Left lung (tissue), 10 donors: ENCODE data around the gene ASIC1. TPM values are rescaled to one million over a fixed set of nuclear protein-coding genes. Genes with fewer than 3 reads are reported as not detected.

ENCODE experiments used
- ATAC-seq: fragments of 200-7000 bp; cut with Tn5 transposase; one replicate; pipeline ENCODE4 v1.9.1; 2020; ENCODE audit warnings: moderate library complexity
- DNase-seq, 4 donors: peaks; one replicate each; pipeline ENCODE4 v3.0.0-alpha.2; 2013 to 2020
- H3K27ac ChIP-seq, 2 donors: fragments of 200-600 bp; sonication (generic) in 1 of 2; one replicate each; pipeline versions ENCODE4 v1.5.0 to v1.8.0; 2020 to 2021
- H3K27me3 ChIP-seq, 2 donors: fragments of 200-600 bp; sonication (generic) in 1 of 2; one replicate each; pipeline versions ENCODE4 v1.5.0 to v1.8.0; 2020 to 2021
- H3K36me3 ChIP-seq, 2 donors: fragments of 200-600 bp; sonication (generic) in 1 of 2; one replicate each; pipeline versions ENCODE4 v1.5.0 to v1.8.0; 2020 to 2021
- H3K4me1 ChIP-seq, 2 donors: fragments of 200-600 bp; one replicate each; pipeline ENCODE4 v1.8.0; 2021
- H3K4me3 ChIP-seq, 2 donors: fragments of 200-600 bp; sonication (generic) in 1 of 2; one replicate each; pipeline versions ENCODE4 v1.5.0 to v1.8.0; 2020 to 2021; ENCODE audit warnings: mild to moderate bottlenecking in 1 of 2
- H3K9me3 ChIP-seq, 2 donors: fragments of 200-600 bp; sonication (generic) in 1 of 2; one replicate each; pipeline versions ENCODE4 v1.5.0 to v1.8.0; 2020 to 2021
- CTCF ChIP-seq, 2 donors: fragments of 200-600 bp; sonication (generic) in 1 of 2; IDR thresholded peaks; one replicate each; pipeline versions ENCODE4 v1.5.0 to v1.8.0; 2021; ENCODE audit warnings: antibody characterized with exemption in 2 of 2
- intact Hi-C, 2 donors: fragments of 100-400 bp; cut with DNase I; formaldehyde crosslinking; loops; one replicate each; pipeline versions ENCODE4 v1.11.2 to v1.14.2; 2022
- polyA plus RNA-seq, 6 donors: library from polyadenylated mRNA; unstranded; fragments of 120-200 nt; gene quantifications; one replicate each; pipeline ENCODE4 v1.2.1, GENCODE V29; 2013; ENCODE audit not compliant: insufficient read length in 6 of 6
- total RNA-seq, 2 donors: library from RNA; stranded (reverse); fragmentation: NEBNext Ultra II Directional; extraction: Animal tissue kit (Norgen Biotek cat#: 25700); gene quantifications; one replicate each; pipeline ENCODE4 v1.2.1, GENCODE V29; 2021
- donor health status: DM: no; HTN: yes; CAD: no.
- donor health status: DM: no; HTN: no; CAD: no.

ASIC1 gene
- total and polyA plus RNA-seq, 8 donors, result 2.1 to 15.4 (median 8.7) TPM

GRCh38 chr12:50041062-50041860 is 16.1 kb upstream of the ASIC1 start:
- ATAC-seq, result no peak
- DNase-seq, result no peak
- TF ChIP-seq CTCF (IDR thresholded peaks at IDR 0.05), result no peak
- Histone ChIP-seq H3K9me3 (no peaks in the 10 kb centered on the region), H3K27ac (no peak overlapping the region), H3K4me3 (no peak overlapping the region), H3K36me3 (no peaks in the 10 kb centered on the region), H3K27me3 (no peaks in the 10 kb centered on the region), H3K4me1 (peaks cover 0 to 3% of the 10 kb centered on the region in 2 donors)
- intact Hi-C loops, result no loop called here

GRCh38 chr12:50041962-50042361 is 15.4 kb upstream of the ASIC1 start:
- Histone ChIP-seq H3K4me1 (peaks cover 0 to 3% of the 10 kb centered on the region in 2 donors), H3K9me3 (no peaks in the 10 kb centered on the region), H3K36me3 (no peaks in the 10 kb centered on the region), H3K4me3 (no peak overlapping the region), H3K27me3 (no peaks in the 10 kb centered on the region), H3K27ac (no peak overlapping the region)
- ATAC-seq, result peak; percentile 52
- intact Hi-C loops, result no loop called here
- DNase-seq, result no peak
- TF ChIP-seq CTCF (IDR thresholded peaks at IDR 0.05), result no peak

DNA sequence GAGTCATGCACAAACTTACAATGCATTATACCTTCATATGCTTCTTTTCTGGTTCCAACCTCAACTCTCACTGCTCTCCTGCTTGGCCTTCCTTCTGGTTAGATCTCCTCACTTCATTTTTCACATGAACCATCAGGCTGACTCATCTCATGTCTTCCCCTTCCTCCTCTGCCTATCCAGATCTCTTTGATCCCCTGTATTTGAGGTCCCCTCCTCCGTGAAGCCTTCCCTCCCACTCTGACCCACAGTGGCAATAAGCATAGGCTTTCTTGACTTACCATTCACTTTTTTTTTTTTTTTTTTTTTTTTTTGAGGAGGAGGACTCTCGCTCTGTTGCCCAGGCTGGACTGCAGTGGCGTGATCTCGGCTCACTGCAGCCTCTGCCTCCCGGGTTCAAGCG is 14.7 kb upstream of the ASIC1 start:
- Histone ChIP-seq H3K9me3 (no peaks in the 10 kb centered on the region), H3K27me3 (no peaks in the 10 kb centered on the region), H3K4me3 (no peak overlapping the region), H3K36me3 (no peaks in the 10 kb centered on the region), H3K27ac (no peak overlapping the region), H3K4me1 (peaks cover 0 to 3% of the 10 kb centered on the region in 2 donors)
- DNase-seq (no peak), ATAC-seq (no peak)
- no peak for TF ChIP-seq CTCF (IDR thresholded peaks at IDR 0.05)
- intact Hi-C loops, result no loop called here

- Histone ChIP-seq H3K9me3 (no peaks in the 10 kb centered on the region), H3K4me3 (no peak overlapping the region), H3K27ac (no peak overlapping the region), H3K36me3 (no peaks in the 10 kb centered on the region), H3K4me1 (peaks cover 0 to under 1% of the 10 kb centered on the region in 2 donors), H3K27me3 (no peaks in the 10 kb centered on the region)
- intact Hi-C loops, result no loop called here
- DNase-seq, result no peak
- ATAC-seq, result no peak
- TF ChIP-seq CTCF (IDR thresholded peaks at IDR 0.05), result no peak
Measured at GRCh38 chr12:50043308-50043707, 14.1 kb upstream of the ASIC1 start.

DNA sequence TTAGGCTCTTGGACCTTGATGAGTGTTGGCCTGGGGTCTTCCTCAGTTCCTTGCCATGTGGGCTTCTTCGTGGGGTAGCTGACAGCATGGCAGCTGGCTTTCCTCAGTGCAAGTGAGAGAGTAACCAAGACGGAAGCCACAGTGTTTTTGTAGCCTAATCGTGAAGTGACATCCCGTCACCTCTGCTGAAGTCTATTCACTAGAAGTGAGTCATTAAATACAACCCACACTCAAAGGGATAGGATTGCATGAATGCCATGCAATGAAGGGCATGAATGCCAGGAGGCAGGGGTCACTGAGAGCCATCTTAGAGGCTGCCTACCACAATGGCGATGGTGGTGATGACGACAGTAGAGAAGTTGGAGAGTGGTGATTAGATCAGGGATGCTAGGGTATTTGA is 13.5 kb upstream of the ASIC1 start:
- no peaks in the 10 kb centered on the region for H3K27me3 ChIP-seq
- intact Hi-C loops, result no loop called here
- ATAC-seq (no peak), DNase-seq (no peak)
- H3K9me3 ChIP-seq, result no peaks in the 10 kb centered on the region
- no peaks in the 10 kb centered on the region for H3K4me1 ChIP-seq
- no peak overlapping the region for H3K4me3 ChIP-seq
- no peak overlapping the region for H3K27ac ChIP-seq
- no peak for TF ChIP-seq CTCF (IDR thresholded peaks at IDR 0.05)
- no peaks in the 10 kb centered on the region for H3K36me3 ChIP-seq
